ENCODE measurements around the gene TMEM94.
"Not testable (repeated sequence)": the region's sequence is repeated elsewhere in the genome, so short reads cannot be mapped to it uniquely, and the experiment has no call there.

TMEM94 gene

DNA sequence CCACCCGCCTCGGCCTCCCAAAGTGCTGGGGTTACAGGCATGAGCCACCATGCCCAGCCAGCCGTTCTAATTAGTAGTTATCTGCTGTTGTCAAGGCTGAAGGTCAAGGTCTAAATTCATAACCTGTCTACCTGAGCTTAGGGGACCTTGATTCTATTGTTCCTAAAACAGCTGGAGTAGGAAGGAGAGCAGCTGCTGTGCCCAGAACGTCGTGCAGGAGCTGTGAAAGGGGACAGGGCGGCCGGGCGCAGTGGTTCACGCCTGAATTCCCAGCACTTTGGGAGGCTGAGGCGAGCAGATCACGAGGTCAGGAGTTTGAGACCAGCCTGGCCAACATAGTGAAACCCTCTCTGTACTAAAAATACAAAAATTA, 21.0 kb downstream of the TMEM94 start:
- DNase-seq: not testable (repeated sequence)

DNA sequence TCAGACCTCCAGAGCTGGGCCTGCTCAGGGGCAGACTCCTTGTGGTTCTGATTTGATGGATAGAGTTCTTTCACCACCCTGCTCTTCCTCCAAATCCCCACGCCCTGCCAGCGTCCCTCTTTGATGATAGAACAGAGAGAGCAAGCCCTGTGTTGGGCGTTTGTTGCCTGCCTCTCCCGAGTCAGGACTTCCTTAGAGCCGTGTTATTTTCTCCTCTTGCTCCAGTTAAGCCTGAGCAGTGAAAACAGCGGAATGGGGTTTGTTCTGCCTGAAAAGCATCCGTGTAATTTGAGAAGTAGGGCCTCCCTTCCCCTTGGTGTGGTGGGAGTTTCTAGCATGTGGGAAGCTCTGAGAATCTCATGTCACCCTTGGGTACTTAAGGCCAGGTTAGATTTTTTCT, 22.1 kb downstream of the TMEM94 start:
- DNase-seq: no peak

DNA sequence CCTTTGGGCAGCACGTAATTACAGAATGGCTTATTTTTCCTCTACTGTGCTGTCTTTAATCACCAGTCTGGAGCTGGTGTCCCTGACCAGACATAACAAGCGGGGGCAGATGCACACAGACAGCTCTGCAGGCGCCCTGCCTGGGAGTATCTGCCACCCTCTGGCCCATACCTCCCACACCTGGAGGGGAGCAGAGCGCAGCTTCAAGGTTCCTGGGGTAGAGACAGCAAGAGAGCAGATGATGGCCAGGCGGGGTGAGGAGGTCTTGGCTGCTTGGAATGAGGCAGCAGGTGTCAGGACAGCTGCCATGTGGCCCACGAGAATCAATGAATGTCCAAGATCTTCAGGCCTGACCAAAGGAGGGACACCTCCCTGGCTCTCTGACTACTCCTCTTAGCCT, 23.8 kb downstream of the TMEM94 start:
- no peak for DNase-seq

DNA sequence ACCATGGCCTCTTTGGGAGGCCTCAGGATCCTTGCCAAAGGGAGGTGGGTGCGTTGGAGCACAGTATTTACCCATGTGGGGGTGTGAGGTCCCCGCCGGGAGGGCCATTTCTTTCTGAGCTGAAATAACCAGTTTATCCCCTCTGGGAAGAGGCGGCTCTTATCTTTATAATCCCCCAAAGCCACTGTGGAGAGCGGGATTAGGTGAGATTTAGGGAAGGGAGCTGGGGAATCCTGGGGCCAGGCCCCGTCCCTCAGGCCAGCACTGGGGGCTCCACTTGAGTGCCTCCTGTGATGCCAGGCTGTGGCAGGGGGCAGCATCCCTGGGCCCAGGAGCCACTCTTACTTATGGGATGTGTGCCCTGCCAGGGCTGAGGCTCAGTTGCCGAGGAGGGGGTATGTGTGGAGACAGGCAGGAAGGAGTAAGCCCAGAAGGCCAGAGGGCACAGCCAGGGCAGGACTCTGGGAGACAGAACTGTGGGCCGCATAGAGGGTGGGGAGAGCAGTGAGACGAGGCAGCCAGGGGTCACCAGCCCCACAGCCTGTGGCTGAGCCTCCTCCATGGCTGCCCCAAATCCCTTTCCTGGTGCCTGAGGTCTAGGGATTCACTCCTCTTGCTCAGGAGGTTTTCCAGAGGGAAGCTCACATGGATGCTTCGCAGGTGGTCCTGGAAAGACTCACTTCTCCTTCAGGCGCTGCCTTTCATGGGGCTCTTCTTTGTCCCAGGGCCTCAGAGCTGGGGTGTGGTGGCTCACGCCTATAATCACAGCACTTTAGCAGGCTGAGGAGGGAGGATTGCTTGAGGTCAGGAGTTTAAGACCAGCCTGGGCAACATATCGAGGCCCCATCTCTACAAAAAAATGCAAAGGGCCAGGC, 25.0 kb downstream of the TMEM94 start:
- no peak for DNase-seq

DNA sequence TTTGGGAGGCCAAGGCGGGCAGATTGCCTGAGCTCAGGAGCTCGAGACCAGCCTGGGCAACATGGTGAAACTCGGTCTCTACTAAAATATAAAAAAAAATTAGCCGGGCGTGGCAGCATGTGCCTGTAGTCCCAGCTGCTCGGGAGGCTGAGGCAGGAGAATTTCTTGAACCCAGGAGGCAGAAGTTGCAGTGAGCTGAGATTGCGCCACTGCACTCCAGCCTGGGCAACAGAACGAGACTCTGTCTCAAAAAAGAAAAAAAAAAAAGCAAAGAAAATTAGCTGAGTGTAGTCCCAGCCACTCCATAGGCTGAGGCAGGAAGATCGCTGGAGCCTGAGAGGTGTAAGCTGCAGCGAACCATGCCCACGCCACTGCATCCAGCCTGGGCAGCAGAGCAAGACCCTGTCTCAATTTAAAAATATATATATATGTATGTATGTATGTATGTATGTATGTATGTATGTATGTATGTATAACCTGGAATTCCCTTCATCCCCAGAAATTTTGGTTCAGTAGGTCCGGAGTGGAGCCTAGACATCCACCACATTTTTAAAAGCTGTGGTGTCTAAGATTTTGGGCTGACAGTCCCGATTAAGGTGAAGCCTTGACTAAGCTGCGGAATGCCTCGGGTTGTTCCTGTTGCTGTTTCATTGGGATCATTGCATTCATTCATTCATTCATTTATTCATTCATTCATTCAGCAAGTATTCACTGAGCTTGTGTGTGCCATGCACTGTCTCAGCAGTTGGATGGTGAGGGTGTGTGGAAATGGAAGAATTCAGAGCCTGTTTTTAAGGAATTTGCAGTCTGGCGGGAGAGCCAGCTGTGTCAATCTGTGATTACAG, 25.9 kb downstream of the TMEM94 start:
- no peak for DNase-seq

DNA sequence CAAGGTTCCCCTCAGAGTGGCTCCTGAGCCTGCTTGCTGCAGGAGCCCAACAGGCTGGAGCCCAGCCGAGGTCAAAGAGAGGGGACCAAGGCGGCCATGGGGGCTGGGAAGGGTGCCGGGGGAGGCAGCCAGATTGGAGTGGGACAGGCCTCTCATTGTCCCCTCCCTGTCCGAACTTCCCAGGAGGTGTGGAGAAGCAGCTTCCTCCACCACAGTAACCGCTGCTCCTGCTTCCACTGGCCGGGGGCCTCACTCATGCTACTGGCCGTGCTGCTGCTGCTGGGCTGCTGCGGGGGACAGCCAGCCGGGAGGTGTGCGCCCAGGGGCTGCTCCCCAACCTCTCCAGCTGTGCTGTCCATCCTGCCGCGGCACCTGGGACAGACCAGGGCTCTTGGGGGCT, 29.3 kb downstream of the TMEM94 start:
- no peak for DNase-seq

DNA sequence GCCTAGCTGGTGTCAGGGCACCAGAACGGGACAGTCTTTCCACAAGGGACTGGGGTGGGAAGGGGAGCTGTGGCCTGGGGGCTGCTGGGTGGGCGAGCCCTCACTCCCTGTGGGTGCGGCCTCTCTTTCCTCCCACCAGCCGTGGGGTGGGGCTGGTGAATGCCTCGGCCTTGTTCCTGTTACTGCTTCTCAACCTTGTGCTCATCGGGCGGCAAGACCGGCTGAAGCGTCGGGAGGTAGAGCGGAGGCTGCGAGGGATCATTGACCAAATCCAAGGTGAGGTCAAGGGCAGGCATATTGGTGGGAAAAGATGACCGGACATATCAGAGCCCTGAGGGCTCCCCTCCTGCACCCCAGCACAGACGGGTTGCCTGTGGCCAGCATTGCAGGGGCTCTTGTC, 29.7 kb downstream of the TMEM94 start:
- DNase-seq: no peak

DNA sequence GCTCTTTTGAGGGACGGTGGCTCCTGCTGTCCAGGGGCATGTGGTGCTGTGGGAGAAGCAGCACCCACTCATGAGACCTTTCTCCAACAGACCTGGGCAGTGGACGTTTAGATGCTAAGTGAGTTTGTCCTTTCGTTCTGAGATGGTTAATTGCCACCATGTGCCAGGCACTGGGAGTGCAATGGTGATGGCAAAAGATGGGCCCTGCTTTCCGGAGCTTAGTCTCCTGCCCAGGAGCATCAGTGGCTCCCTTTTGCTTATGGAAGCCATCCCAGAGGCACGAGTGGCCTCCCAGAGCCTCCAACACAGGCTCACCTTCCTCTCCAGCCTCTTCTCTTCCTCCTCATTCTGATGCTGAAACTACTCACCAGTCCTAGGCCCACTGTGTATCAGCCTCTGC, 30.5 kb downstream of the TMEM94 start:
- no peak for DNase-seq

DNA sequence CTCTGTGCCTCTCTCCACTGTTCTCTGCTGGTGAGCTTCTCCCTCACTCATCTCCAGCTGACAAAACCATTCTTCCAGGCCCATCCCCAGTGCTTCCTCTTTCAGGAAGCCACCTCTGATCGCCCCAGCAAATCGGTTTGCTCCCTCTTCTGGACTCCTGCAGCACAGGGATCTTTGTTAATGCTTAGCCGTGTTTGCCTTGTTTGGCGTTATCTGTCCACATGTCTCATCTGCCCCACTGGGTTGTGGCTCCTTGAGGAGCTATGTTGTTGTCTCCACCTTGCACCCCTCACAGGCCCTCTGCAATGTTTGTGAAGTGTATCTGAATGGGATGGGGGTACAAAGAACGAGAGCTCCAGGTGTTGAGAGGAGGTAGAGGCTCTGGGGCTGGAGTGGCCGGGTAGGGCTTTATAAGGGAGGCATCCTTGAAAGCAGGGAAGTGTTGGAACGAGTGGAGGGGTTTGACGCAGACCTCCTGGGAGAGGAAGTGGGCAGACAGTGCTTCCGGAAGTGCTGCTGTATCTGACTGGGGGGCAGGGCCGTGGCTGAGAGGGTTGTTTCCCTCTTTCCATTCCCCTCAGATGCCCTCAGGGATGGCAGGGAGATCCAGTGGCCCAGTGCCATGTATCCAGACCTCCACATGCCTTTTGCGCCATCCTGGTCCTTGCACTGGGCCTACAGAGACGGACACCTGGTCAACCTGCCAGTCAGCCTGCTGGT, 31.1 kb downstream of the TMEM94 start:
- no peak for DNase-seq

DNA sequence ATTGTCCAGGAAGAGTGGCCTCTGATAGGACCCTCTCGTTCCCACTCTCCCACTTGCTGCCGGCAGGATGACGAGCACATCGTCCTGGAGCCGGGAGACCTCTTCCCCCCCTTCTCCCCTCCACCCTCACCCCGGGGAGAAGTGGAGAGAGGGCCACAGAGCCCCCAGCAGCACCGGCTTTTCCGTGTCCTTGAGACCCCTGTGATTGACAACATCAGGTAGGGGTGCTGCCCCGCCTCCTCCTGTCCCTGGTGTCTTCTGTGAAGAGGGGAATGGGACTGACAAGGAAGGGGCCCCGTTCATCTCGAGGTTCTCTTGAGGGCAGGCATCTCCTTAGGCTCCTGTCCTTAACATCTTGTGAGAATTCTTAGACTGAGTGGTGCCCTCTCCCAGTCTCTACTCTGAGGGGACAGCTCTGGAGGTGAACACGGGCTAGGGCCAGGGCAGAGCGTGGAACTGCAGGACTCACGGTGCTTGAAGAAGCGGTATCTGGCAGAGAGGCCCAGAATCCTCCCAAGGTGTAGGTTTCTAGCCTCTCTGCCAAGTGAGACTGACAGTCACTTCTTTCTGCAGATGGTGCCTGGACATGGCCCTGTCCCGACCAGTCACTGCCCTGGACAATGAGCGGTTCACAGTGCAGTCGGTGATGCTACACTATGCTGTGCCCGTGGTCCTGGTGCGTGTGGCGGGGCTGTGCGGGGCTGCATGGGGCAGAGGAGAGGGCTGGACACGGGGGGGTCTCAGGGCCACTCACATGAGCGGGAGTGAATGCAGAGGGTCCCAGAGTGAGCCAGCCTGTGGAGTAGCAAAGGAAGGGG, 32.5 kb downstream of the TMEM94 start:
- no peak for DNase-seq

DNA sequence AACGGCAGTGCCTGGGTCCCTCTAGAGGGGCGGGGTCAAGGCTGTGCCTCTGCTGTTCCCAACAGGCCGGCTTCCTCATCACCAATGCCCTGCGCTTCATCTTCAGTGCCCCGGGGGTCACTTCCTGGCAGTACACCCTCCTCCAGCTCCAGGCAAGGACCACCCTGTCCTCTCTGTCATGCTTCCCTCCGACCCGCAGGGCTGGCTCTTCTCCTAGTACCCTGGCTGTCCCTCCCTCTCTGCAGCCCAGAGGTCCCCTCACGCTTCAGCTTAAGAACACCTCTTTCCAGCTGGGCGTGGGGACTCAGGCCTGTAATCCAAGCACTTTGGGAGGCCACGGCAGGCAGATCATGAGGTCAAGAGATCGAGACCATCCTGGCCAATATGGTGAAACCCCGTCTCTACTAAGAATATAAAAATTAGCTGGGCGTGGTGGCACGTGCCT, 33.1 kb downstream of the TMEM94 start:
- no peak for DNase-seq

DNA sequence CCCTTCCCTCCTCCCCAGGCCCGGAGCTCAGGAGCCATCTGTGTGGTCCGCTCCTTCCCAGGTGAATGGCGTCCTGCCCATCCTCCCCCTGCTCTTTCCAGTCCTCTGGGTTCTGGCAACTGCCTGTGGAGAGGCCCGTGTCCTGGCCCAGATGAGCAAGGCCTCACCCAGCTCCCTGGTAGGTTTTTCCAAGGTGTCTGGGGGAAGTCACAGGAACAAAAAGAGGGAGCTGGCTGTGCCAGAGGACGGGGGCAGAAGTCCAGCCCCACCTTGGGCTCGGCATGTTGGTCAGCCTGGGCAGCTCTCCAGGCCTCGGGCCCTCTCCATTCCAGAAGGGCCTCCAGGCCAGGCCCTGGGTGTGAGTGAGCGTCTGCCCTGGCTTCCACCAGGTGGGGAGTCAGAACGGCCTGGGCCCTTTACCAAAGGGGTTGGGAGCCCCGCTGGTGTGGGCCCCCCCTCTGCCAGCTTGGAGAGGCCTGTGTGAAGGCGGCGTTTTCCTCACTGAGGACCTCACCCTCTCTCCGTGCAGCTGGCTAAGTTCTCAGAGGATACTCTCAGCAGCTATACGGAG, 33.8 kb downstream of the TMEM94 start:
- no peak for DNase-seq

DNA sequence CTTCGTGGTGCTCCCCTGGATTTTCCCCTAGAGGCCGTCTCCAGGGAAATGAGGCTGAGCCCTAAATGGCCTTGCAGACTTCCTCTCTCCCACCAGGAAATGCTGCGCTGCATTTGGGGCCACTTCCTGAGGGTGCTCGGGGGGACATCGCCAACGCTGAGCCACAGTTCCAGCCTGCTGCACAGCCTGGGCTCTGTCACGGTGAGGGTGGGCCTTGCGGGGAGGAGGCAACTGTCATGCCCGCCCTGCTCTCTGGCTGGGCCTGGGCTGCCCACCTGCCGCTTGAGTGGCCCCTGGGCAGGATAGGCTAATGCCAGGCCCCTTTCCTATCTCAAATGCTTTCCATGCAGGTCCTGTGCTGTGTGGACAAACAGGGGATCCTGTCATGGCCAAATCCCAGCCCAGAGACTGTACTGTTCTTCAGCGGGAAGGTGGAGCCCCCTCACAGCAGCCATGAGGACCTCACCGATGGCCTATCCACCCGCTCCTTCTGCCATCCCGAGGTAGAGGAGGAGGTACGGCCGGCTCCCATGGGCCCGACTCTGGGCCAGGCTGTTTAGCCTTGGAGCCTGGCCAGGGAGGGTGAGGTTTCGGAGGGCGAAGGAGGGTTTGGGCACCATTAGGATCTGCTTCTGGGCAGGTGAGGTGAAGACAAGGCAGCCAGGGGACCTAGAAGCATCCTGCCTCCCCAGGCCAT, 34.7 kb downstream of the TMEM94 start:
- no peak for DNase-seq

DNA sequence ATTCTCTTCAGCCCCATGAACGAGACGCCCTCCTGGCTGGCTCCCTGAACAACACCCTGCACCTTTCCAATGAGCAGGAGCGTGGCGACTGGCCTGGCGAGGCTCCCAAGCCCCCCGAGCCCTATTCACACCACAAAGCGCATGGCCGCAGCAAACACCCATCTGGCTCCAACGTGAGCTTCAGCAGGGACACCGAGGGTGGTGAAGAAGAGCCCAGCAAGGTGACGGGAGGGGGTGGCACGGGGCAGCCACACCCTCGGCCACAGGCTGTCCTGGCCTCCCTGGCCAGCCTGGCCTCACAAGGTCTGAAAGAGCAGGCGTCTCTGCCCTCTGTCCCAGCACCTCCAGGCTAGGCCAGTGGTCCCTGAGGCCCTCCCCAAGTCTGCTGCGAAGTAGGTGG, 35.2 kb downstream of the TMEM94 start:
- DNase-seq: no peak

DNA sequence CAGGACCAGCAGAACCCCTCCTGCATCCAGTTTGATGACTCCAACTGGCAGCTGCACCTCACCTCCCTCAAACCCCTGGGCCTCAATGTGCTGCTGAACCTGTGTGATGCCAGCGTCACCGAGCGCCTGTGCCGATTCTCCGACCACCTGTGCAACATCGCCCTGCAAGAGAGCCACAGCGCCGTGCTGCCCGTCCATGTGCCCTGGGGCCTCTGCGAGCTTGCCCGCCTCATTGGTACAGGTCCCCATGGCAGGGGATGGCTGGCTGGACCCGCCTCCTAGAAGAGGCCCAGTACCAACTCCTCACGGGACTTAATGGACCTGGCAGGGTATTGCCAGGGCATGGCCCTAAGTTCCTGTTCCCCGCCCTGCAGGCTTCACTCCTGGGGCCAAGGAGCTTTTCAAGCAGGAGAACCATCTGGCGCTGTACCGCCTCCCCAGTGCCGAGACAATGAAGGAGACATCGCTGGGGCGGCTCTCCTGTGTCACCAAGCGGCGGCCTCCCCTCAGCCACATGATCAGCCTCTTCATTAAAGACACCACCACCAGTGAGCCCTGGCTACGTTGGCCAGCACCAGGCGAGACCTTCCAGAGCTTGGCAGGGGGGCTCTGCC, 36.2 kb downstream of the TMEM94 start:
- DNase-seq: no peak

DNA sequence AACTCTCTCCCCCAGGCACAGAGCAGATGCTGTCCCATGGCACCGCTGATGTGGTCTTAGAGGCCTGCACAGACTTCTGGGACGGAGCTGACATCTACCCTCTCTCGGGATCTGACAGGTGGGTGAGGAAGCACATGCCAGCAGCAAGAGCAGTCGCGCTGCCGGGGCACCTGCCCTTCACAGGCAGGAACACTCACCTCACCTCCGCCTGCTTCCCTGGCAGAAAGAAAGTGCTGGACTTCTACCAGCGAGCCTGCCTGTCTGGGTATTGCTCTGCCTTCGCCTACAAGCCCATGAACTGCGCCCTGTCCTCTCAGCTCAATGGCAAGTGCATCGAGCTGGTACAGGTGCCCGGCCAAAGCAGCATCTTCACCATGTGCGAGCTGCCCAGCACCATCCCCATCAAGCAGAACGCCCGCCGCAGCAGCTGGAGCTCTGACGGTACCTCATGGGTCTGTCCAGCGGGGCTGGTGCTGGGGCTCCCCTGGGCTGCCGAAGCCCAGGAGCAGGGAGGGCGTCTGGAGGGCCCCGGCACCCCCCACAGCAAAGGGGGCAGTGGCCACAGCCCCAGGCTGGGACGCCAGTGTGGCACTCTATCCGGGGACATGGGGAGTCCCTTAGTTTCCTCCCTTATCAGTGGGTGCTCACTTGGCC, 37.2 kb downstream of the TMEM94 start:
- DNase-seq: no peak

DNA sequence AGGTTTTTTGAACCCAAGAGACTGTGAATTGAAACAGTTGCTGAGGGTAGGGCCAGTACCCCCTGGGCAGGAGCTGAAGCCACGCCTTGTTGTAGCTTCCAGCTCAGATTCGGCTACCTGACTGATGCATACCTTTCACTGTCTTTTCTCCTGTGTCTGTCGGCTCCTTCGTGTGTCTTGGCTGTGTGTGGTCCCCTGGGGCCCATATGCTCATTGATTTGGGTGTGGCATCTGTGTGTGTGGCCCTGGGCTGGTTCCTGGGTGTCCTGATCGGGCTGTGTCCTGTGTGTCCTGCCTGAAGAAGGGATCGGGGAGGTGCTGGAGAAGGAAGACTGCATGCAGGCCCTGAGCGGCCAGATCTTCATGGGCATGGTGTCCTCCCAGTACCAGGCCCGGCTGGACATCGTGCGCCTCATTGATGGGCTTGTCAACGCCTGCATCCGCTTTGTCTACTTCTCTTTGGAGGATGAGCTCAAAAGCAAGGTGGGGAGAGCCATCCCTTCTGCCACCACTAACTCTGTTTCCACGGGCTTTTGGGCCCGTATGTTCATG, 38.0 kb downstream of the TMEM94 start:
- no peak for DNase-seq

DNA sequence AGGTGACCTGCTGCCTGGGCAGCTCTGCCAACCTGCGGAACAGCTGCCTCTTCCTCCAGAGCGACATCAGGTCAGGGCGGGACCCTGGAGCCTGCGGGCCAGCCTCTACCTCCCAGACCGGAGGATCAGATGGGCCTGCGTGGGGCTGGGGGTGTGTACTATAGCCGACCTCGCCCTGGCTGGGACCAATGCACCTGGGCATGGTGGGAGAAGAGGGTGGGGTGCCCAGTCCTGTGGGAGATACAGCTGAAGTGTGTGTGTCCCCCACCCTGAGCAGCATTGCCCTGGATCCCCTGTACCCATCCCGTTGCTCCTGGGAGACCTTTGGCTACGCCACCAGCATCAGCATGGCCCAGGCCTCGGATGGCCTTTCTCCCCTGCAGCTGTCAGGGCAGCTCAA, 39.6 kb downstream of the TMEM94 start:
- DNase-seq: no peak

DNA sequence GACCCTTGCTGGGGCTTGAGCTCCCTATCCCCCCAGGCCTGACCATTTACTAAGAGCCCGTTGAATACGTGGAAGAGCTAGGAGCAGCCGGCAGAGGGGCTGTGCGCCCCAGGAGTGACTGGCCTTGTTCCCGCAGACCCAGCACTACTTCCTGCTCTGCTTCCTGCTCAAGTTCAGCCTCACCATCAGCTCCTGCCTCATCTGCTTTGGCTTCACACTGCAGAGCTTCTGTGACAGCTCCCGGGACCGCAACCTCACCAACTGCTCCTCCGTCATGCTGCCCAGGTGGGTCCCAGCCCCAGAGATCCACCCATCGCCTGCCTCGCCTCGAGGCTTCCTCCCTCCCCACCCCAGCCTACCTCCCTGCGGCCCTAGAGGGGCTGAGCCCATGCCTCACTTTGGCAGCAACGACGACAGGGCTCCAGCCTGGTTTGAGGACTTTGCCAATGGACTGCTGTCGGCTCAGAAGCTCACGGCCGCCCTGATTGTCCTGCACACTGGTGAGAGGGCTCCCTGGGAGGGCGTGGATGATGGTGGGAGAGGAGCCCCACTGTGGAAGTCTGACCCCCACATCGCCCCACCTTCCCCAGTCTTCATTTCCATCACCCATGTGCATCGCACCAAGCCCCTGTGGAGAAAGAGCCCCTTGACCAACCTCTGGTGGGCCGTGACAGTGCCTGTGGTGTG, 41.7 kb downstream of the TMEM94 start:
- no peak for DNase-seq

Data from NCI-H1694 treated with DMSO at 0.1 percent for 48 hours (cell line).